ENCODE measurements around the gene SOX2.

The SOX2 gene

DNA sequence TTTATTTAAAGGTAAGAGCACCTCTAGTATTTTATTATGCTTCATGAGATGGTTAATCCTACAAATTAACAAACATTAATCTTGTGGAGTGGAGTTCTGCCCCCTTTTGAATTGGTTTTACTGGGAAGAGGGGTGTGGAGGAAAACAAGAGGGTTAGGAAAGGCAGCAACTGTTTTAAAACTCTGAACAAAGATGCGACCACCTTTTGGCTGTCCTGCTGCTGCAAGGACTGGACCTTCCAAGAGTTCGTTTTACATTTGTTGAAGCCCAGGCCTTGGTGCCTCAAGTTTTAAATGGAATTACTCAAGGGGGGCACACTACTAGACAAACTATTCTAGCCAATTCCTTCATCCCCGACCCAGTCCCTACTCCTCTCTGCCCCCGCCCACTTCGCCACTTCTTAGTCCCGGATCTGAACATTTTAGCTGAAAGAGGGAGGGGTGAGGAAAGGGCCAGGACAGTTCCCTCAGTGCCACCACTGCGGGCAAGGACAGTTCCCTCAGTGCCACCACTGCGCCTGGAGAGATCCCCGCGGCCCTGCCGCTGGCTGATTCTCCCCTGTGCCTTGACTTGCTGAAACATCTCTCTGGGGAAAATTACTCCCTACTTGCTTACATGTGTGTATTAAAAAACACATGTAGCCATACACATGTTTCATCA, 11.2 kb downstream of the SOX2 start:
- DNase-seq (ENCODE audit: low read depth), result no peak

DNA sequence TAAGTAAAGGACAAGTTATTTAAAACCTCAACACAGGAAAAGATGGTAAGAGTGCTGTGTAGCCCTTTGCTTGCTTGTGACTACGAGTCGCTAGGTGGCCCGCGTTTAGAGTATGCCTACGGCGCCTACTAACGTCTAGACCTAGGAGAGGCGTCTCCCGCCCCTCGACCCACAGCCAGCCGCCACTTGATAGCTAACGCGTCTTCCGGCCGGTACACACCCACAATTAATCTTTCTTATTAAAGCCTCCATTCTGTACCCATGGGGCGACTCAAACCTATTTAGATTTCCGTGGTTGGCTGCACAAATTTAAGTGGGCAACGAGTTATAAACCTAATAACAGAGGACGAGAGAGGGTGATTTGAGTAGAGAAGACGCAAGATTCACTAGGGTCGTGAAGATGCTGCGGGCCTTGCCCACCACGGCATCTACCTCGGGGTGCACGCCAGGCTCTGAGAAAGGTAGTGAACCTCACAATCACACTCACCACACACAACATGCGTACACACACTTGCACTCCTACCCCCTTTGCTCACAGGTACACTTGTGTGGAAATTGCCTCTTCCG, 12.0 kb downstream of the SOX2 start:
- DNase-seq (ENCODE audit: low read depth), result no peak

DNA sequence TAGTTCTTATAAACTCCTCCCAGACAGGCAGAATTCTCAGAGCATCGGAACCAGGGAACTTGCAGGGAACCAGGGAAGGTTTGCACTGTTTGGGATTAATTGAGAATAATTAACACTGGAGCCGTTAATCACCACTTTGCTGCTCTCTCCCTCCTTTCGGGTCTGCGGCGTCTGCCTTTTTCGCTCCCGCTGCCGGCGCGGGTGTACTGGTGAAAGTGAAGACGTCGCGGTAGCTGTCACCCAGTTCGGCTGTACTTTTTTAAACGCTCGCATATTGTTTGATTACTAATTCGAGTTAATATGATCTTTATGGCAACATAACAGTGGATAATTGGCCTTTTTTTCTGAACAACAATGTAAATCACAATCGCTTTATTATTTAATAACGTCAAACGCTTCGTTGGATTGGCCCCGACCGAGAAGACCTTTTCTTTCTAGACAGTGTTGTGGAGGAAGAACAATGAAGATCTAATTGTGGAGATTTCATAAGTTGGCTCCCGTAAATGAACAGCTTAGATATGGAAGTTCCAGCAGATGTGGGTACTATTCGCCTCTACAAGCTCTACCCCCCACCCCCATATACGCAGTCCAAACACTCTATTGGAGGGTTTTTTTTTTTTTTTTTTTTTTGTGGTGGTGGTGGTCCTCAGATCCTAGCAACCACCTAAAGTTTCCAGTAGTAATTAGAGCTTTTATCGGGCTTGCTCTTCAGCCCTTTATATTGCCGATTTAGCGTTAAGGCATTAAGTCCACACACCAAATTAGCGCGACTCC, 12.7 kb downstream of the SOX2 start:
- no peak for DNase-seq (ENCODE audit: low read depth)

DNA sequence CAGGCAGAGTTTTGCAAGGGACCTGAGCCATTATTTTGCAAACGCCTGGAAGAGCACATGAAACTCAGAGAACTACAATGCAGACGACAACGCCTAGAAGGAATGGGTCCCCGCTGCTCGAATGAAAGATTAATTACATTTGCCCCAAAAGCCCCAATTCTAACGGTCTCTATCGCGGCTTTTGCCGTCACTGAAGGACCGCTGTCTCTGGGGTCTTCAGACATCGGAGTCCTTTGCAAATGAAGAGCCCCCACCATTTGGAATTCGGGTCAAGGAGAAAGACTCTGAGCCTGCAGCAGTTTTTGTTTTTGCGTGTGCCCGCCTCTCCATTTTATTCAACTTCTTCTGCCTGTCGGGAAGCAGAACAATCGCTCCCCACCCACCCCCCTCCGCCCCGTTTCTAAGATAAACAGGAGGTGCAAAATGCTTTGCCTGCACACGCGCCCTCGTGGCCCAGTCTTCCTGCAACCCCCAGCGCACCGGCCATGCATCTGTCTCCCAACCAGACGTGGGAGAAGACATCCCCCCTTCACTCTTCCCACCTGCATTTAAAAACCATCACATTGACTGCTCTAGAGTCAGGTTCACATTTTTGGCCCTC, 13.5 kb downstream of the SOX2 start:
- DNase-seq (ENCODE audit: low read depth), result no peak

DNA sequence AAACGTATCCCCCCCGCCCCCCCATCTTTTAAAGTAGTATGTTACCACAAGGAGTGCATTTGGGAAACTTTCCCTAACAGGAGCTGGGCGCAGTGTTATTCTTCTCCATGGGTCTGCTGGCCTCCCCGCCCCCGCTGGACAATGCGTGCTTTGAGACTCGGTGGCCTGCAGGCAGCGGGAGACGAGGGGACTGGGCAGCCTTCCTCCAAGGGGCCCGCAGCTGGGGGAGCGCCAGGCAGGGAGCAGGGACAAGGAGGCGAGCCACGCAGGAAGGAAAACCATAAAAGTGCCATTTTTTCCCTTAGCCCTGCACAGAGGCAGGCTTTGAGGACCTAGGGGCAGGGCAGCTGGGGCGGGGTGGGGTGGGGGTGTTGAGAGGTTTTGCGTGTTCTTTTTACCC, 14.1 kb downstream of the SOX2 start:
- DNase-seq (ENCODE audit: low read depth), result no peak

DNA sequence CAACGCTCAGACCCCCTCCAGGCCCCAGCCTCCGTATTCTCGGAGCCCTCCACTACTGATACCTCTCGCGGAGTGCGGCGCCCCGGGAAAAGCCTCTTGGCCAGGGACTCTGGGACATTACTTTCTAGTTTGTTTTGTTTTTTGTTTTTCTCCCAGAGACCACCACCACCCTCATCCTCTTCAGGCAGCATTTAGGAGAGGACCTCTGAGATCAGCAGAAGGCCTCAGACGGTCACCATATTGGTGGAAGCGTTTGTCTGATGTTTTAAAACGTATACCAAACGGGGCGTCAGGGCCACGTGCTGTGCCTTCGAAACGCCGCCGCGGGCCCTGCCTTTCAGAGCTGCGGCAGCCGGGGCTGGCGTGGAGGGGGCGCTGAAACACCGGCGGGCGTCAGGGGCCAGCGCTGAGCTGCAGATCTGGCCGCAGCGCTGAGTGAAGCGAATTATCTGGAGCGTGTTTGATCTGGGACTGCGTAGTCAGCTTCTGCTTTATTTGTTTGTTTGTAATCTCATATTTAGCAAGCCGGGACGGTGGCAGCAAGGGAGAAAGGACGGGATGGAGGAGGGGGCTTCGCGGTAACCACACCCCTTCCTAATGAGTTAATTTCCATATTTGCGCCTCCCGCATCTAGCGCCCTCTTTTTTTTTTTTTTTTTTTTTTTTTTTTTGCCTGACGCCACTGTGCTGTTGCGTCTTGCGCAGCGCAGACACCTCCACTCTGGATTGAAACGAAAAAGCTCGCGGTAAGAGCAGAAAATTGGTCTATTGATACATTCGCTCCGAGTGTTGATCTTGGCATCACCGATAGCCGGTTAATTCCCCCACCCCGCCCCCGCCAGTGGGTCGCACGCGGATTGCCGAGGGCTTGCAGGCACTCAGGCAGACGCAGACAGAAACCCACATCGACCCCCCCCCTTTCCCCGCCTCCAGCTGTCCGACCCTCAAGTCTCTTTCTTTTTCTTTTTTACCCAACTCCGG, 14.9 kb downstream of the SOX2 start:
- no peak for DNase-seq (ENCODE audit: low read depth)

DNA sequence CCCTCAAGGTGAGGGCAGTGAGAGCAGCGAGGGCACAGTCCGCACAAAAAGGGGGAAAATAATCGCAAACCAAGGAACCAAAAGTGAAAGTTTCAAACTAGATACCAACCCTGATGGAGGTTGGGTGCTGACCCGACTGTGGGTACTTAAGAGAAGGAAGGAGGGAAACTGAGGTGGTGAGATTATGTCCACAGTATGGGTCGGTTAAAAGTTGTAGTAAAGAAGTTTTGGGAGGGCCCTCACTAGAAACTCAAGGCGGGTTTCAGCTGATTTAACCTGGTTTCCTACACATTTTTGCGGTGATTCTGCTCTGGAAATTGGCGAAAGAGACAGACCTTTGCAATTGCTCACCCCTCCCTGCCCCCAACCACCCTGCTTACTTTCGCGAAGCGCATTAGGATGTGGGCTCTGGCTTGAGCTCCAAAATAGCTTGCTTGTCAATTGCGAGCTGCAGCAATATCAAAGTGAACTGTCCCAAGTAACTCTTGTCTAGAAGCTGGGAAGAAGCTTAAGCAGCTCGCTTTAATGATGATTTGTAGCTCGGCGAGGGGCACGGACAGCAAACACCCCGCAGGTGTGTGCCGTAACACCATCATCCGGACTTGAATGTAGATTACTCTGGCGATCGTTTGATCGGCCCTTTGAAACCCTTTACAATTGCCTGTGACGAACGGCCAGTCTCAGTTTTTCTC, 15.8 kb downstream of the SOX2 start:
- DNase-seq (ENCODE audit: low read depth), result no peak

DNA sequence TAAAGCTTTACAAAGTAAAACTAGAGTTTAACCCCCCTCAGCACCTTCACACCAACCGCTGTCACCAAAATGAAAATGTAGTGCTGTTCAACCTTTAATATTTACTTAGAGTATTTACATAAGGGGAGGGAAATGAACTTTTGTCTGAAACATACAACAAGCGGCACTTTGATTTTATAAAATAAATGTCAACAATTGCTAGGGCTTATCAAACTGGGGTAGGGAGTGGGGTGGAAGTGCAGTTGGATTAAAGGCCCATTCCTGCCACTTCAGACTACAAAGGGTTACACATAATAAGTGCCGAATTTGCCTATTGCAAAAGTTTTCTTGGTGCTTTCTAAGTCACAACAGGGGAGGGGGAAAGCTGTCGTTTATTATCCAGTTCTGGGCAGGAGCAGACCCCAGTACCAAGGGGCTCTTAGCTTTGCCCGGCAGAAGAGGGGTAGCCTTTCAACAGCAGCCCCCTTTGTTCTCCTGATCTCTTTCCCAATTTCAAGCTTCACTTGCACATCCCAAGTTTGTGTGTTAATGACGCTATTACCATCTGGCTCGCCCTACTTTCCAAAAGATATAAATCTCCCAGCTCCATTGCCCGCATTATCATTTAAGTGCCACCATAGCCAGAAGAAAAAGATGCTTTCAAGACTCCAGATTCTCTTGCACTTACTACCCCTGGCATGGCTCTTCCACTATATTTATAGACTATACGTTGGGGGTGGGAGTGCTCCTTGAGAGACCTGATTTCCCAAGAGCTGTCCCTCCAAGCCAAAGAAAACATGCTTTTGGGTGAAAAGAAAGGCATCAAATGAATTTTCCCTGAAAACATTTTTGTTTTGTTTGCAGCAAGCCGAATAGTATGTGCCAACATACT, 17.0 kb downstream of the SOX2 start:
- no peak for DNase-seq (ENCODE audit: low read depth)

DNA sequence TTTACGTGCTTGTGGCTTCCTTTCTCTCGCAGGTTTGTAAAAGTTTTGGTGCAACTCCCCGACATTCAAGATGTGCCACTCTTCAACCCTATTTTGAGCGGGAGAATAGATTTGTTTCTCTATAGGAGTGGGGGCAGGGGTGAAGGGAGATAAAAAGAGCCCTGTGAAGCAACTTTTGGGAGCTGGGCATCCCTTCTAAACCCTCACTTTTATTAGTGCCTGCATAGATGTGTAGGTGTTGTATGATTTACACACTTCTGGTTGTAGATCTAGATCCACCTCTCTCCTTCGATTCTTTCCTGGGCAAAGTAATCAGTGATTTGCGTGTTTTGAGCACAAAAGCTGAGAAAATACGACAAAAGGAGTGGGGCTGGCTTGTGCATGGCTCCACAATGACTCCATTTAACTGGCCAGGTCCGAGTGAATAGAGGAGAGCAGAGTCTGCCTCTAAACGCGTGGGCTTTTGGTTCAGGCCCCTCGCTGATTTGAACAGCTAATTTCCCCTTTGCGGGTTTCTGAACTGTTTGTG, 17.7 kb downstream of the SOX2 start:
- no peak for DNase-seq (ENCODE audit: low read depth)

DNA sequence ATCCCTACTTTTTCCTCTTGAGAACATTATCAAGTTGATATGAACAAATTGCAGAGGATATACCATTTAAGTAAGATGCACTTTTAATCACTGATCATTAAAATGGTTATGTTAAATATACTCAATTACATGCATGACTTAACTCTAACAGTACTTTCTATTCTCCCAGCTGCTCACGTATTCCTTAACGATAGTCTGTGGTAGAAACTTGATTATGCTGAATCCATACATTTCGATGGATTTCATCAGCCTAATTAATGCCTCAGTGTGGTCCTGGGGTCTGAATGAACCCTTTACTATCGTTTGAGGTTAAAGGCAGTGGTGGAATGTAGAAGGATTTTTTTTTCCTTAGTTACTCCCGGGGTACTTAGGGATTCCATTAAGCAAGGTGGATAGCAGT, 18.6 kb downstream of the SOX2 start:
- DNase-seq (ENCODE audit: low read depth), result no peak

DNA sequence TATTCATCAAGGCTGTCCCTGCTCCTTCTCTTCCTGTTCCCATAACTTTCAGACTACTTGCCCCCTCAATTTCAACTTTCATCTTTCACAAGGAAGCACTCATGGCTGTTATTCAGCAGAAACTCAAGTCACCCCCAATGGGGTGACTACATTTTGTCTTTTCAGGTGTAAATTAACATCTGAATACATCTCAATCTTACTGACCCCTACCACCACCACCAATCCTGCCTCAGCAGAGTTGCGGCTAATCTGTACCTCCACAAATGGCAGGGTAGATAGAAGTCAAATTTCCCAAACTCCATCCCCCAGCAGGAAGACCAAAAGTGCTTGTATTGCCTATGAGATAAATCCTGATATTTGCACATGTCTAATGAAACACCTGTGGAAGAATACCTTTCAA, 19.2 kb downstream of the SOX2 start:
- no peak for DNase-seq (ENCODE audit: low read depth)

DNA sequence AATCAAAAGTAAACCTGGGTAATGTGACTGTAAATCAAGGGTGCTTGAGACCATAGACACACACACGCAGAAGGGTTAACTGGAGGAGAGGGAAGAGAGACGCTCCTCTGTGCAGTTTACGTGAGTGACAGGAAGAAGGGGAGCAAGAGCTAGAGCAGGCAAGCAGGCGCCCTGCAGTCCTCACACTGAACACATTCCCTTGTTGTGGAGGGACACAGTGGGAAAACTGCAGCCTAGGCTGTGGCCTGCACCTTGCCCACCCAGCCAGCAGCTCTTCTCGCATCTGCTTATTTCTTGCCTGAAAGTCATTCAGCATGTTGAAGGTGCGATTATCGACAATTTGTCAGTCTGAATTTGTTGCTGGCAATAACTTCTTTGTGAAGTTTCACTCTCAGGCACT, 24.2 kb downstream of the SOX2 start:
- DNase-seq (ENCODE audit: low read depth), result no peak

DNA sequence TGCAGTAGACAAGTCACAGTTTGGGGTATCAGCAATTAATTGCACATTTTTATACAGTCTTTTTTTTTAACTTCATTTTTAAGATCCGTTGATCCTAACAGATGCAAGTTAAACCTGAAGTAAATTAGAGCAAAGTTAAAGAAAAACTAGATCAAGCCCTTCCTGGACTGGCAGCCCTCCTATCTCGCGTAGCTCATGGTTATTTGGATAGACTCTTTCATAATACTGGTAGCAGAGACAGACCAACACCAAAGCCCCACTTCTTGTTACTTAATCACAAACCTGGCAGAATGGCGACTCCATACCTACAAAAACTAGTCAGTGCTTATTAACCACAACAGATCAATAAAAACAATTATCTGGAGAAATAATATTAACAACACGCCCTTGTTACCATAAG, 26.8 kb downstream of the SOX2 start:
- no peak for DNase-seq (ENCODE audit: low read depth)

DNA sequence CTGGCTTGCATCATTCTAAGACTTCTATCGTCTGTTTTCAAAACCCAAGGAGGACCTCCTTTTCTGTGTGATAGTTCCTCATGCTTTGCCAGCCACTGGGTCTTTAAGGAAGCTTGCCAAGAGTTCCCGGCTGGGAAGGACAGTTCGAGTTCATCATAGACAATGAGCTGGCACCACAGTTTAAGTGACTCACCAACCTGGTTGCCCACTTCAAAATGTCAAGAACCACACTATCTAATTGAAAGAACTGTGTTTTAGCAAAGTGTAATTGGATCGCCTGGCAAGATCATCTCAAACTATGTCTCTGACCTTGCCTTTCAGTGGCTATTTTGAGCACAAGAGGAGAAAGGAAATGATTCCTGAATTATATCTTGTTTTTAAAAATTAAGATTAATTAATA, 27.9 kb downstream of the SOX2 start:
- DNase-seq (ENCODE audit: low read depth), result no peak

DNA sequence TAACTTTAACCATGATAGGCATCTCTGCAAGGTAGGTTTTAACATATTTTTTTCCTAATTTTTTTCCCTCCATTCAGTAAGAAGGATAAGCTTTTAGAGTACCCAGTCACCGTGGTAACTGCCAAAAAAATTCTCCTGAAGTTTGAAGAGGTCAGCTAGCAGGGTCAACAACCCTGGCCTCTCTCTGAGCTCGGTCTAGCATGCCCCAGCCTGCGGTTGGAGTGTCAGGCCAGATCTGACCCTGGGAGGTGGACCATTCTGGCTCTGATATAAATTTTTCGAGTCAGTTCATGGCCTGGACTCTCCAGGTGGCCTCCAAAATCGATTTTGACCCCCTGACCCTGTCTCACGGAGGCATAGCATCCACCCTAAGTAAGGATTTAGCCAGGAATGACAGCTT, 29.7 kb downstream of the SOX2 start:
- no peak for DNase-seq (ENCODE audit: low read depth)

DNA sequence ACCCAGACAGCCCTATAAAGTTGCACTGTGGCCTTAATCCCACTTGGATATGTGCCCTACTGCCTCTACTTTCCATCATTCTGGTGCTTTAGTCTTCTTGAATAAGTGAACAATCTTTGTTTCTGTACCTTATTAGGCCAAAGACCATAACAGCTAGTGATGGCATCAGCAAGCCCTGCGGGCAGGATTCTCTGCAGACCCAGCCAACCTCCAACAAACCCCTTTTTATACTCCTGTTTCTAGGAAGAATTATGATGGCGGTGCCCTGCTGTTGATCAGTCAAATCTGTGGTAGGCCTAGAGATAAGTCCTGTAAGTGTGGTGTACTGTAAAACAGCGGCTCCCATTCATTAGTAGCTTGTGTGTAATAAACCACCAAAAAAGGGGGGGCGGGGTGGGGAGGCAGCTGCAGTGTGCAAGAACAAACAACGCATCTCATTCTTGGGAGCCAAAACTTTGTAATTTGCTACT, 40.5 kb downstream of the SOX2 start:
- no peak for DNase-seq (ENCODE audit: low read depth)

DNA sequence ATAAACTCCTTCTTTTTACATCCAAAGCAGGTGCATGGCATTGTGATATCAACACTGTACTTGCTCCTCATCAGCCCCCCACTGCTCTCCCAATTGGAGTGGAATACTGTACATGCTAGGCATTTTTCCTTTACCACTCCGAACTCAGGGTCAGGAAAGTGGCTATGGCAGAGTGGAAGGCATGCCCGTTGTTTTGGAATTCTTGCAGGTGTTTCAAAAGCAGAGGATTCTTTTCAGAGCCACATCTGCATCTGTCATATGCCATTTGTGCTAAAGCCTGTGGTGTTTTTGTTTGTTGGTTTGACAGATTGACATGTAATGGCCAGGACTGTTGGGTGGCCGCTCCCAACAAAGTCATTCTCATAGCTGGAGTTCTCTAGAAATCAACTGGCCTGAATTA, 41.7 kb downstream of the SOX2 start:
- DNase-seq (ENCODE audit: low read depth), result no peak

DNA sequence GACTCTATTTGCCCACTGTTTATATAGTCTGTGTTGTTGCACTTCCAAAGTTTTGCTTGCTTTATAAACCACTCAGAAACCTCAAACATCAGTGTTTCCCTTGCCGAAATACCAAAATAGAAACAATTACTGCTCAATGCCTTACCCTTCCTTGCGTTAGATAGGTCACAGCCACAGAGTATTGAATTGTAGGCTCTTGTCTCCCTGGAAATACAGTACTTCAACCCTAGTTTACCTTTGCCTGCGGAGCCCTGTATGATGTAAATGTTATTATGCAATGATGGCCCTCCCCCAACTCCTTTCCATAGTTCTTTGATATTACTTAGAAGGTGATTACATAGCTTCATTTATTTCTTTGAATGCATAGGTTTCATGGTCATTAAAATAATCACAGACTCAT, 44.2 kb downstream of the SOX2 start:
- no peak for DNase-seq (ENCODE audit: low read depth)

DNA sequence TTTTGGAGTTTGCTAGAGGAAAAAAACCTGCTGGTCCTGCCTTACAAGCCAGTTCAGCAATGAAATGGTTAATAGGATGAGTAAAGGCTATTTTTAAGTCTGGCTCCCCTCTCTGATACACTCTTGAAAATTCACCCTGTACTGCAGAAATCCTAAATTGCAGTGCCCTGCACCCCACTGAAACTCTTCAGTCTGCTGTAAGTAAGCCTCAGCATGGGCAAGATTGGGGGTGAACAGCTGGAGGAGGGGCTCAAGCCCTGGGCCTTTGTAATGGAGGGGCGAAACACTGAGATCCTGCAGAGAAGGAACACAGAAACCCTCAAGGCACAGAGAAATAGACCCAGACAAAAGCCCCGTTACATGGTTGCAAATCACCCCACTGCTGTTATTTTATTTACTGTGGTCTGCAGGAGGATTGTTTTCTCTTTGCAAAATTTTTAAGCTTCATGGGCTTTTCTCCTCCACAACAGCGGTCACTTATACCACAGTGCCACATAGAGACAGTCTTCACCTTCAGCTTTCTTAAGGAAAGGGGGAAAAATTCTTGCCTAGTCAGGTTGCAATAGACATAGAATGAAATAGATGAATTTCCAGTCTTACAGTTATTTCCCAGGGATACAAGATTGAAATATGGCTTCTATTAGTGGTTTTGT, 45.0 kb downstream of the SOX2 start:
- DNase-seq (ENCODE audit: low read depth), result no peak

Measured in stromal cell of bone marrow (primary cell).